ENCODE data around the gene IGSF22.

IGSF22 gene

GRCh38 chr11:18699848-18700261 lies 26.1 kb downstream of the IGSF22 start:
- H3K79me2 ChIP-seq (ENCODE audit: low read length), result no peaks in the 10 kb centered on the region
- H3K27me3 ChIP-seq (replicated peaks; ENCODE audit: insufficient read depth, low read length), result 0 out of 2 replicates have a peak, but pooled peaks cover 5% of the 10 kb centered on the region
- H2AFZ ChIP-seq (ENCODE audit: low read length), result 0 out of 2 replicates have a peak overlapping the region, but pooled peaks have one; percentile 85
- H3K4me2 ChIP-seq (ENCODE audit: low read depth, low read length), result 0 out of 2 replicates have a peak overlapping the region, but pooled peaks have one; percentile 92
- H3K9me3 ChIP-seq (replicated peaks; ENCODE audit: insufficient read depth, low read length), result no peaks in the 10 kb centered on the region
- no peaks in the 10 kb centered on the region for H3F3A ChIP-seq (ENCODE audit: insufficient read depth, low read length)
- H3K9ac ChIP-seq (ENCODE audit: low read length), result no peak overlapping the region
- TF ChIP-seq CTCF (IDR thresholded peaks at IDR 0.05; ENCODE audit: low read length), result no peak
- no peak for TF ChIP-seq EZH2 (optimal IDR thresholded peaks at IDR 0.05; ENCODE audit: low read depth, low read length)
- TF ChIP-seq EZH2phosphoT487 (IDR thresholded peaks at IDR 0.05; ENCODE audit: low read length), result no peak
- no peak overlapping the region for H3K27ac ChIP-seq (ENCODE audit: low read length)
- H4K20me1 ChIP-seq (ENCODE audit: insufficient read depth, low read length), result no peaks in the 10 kb centered on the region
- no peaks in the 10 kb centered on the region for H3K4me1 ChIP-seq (ENCODE audit: low read length)
- no peaks in the 10 kb centered on the region for H3K9me2 ChIP-seq (replicated peaks; ENCODE audit: insufficient read depth, low read length)
- H3K4me3 ChIP-seq (ENCODE audit: low read length), result no peak overlapping the region
- DNase-seq, result no peak
- no peaks in the 10 kb centered on the region for H3K36me3 ChIP-seq (replicated peaks; ENCODE audit: insufficient read depth, low read length)

GRCh38 chr11:18699269-18699596 lies 26.8 kb downstream of the IGSF22 start:
- Histone ChIP-seq H3K27me3 (replicated peaks; ENCODE audit: insufficient read depth, low read length) (0 out of 2 replicates have a peak, but pooled peaks cover 4% of the 10 kb centered on the region), H3K4me3 (ENCODE audit: low read length) (peak overlapping the region; percentile 73), H3K9ac (ENCODE audit: low read length) (peak overlapping the region; percentile 24; the same call in 1 of the 2 replicates), H3F3A (ENCODE audit: insufficient read depth, low read length) (no peaks in the 10 kb centered on the region), H3K79me2 (ENCODE audit: low read length) (no peaks in the 10 kb centered on the region), H3K36me3 (replicated peaks; ENCODE audit: insufficient read depth, low read length) (no peaks in the 10 kb centered on the region), H3K4me2 (ENCODE audit: low read depth, low read length) (peak overlapping the region; percentile 92), H3K9me3 (replicated peaks; ENCODE audit: insufficient read depth, low read length) (no peaks in the 10 kb centered on the region), H3K4me1 (ENCODE audit: low read length) (no peaks in the 10 kb centered on the region), H4K20me1 (ENCODE audit: insufficient read depth, low read length) (no peaks in the 10 kb centered on the region), H3K9me2 (replicated peaks; ENCODE audit: insufficient read depth, low read length) (no peaks in the 10 kb centered on the region), H3K27ac (ENCODE audit: low read length) (no peak overlapping the region), H2AFZ (ENCODE audit: low read length) (peak overlapping the region; percentile 85)
- DNase-seq, result no peak
- TF ChIP-seq EZH2 (optimal IDR thresholded peaks at IDR 0.05; ENCODE audit: low read depth, low read length) (no peak), EZH2phosphoT487 (IDR thresholded peaks at IDR 0.05; ENCODE audit: low read length) (no peak), CTCF (IDR thresholded peaks at IDR 0.05; ENCODE audit: low read length) (no peak)

GRCh38 chr11:18698341-18699268 lies 27.4 kb downstream of the IGSF22 start, which contains the start of gene TMEM86A:
Gene TMEM86A (plus strand): TSS chr11:18698779. CDS start chr11:18698887, 108 bp downstream.
- H3K4me3 ChIP-seq (ENCODE audit: low read length), result peak within 1 kb of the TSS; percentile 73
- H2AFZ ChIP-seq (ENCODE audit: low read length), result peak within 1 kb of the TSS; percentile 87
- peak within 1 kb of the TSS; percentile 24; the same call in 1 of the 2 replicates for H3K9ac ChIP-seq (ENCODE audit: low read length)
- H3K27ac ChIP-seq (ENCODE audit: low read length), result no peak within 1 kb of the TSS
- no peaks in the 10 kb centered on the region for H3K9me3 ChIP-seq (replicated peaks; ENCODE audit: insufficient read depth, low read length)
- TF ChIP-seq EZH2phosphoT487 (IDR thresholded peaks at IDR 0.05; ENCODE audit: low read length), result no peak
- TF ChIP-seq CTCF (IDR thresholded peaks at IDR 0.05; ENCODE audit: low read length), result no peak
- TF ChIP-seq EZH2 (optimal IDR thresholded peaks at IDR 0.05; ENCODE audit: low read depth, low read length), result no peak
- H3K4me1 ChIP-seq (ENCODE audit: low read length), result no peaks in the 10 kb centered on the region
- H4K20me1 ChIP-seq (ENCODE audit: insufficient read depth, low read length), result no peaks in the 10 kb centered on the region
- H3K27me3 ChIP-seq (replicated peaks; ENCODE audit: insufficient read depth, low read length), result 0 out of 2 replicates have a peak, but pooled peaks cover 4% of the 10 kb centered on the region
- peak within 1 kb of the TSS; percentile 92 for H3K4me2 ChIP-seq (ENCODE audit: low read depth, low read length)
- peak; percentile 90 for DNase-seq
- no peaks in the 10 kb centered on the region for H3F3A ChIP-seq (ENCODE audit: insufficient read depth, low read length)
- no peaks in the 10 kb centered on the region for H3K9me2 ChIP-seq (replicated peaks; ENCODE audit: insufficient read depth, low read length)
- H3K79me2 ChIP-seq (ENCODE audit: low read length), result no peaks in the 10 kb centered on the region
- no peaks in the 10 kb centered on the region for H3K36me3 ChIP-seq (replicated peaks; ENCODE audit: insufficient read depth, low read length)
